Vagina (tissue), 2 donors: Measurements from ENCODE around the gene KRT4.

ENCODE experiments used
- CTCF ChIP-seq, 3 experiments: fragments of 450-650 bp in 2 of 3; fragments of 200-600 bp in 1 of 3; sonication (generic) in 1 of 3; IDR thresholded peaks; one replicate each; pipeline ENCODE4 v1.5.1; 2017 to 2019; ENCODE audit warnings: antibody characterized with exemption in 3 of 3, mild to moderate bottlenecking in 2 of 3, moderate library complexity in 2 of 3
- POLR2AphosphoS5 ChIP-seq, 2 donors: sonication (generic); formaldehyde crosslinking; IDR thresholded peaks; one replicate each; pipeline ENCODE4 v1.9.0; 2017; ENCODE audit warnings: antibody characterized with exemption in 2 of 2, mild to moderate bottlenecking in 2 of 2, low read depth in 1 of 2; ENCODE audit not compliant: insufficient read depth in 1 of 2

DNA sequence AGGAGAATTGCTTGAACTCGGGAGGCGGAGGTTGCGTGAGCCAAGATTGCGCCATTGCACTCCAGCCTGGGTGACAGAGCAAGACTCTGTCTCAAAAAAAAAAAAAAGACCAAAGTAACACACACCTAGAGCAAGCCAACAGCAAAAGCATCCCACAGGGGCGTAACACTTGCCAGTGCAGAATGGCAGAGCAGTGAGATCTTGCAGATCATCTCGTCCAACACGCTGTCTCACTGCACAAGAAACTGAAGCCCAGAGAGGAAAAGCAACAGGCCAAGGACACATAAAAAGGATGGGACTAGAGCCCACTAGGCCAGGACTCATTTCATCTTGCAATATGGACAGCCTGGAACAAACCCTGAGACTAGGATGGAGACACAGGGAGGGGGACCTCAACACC is 47.6 kb upstream of the KRT4 start:
- TF ChIP-seq POLR2AphosphoS5 (IDR thresholded peaks at IDR 0.05; ENCODE audit: insufficient read depth in 1 of 2, low read depth in 1 of 2) (no peak), CTCF (IDR thresholded peaks at IDR 0.05) (no peak)
